Measurements from ENCODE around the gene HGS.

DNA sequence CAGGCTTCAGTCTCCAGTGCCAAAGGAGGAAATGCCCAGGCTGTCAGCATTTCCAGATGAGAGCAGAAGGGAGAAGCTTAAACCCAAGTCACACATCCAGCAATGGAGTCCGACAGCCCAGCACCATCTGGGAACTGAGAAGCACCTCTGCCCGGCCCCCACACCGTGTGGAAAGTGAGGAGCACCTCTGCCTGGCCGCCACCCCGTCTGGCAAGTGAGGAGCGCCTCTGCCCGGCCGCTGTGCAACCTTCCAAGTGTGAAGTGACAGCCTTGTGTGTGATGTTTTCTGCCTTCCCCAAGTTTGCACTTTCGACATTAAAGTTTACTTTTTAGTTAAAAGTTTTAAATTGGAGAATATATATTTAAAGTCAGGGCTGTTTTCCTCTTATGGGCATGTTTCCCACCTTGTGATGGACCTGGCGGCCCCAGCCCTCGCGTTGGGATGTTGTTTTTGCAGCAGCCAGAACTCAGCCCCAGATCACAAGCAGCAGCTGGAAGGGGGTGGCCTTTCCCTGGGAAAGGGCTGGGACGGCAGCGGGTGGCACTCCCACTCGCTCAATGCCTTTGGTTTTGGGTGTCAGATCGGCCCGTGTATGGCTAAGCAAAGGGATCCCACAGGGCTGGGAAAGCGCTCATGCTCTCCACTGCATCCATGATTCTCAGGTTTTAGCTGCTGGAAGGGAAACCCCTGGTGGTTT, 10.1 kb upstream of the HGS start:
- TF ChIP-seq SP2 (IDR thresholded peaks at IDR 0.05; ENCODE audit: low read length) (no peak), JUND (IDR thresholded peaks at IDR 0.05; ENCODE audit: low read length) (no peak), CREB1 (IDR thresholded peaks at IDR 0.05) (no peak), SP1 (IDR thresholded peaks at IDR 0.05; ENCODE audit: low read depth, low read length) (no peak)

Data from H1 (cell line).